Mammary epithelial cell (primary cell): ENCODE results near the gene GPR161.

Experiments
- CTCF ChIP-seq, 2 donors: IDR thresholded peaks in 1 of 2; conservative IDR thresholded peaks in 1 of 2; 2 replicates each; pipeline ENCODE4 v1.5.1; 2011 to 2012; ENCODE audit warnings: inconsistent platforms in 2 of 2, low read length in 2 of 2, mild to moderate bottlenecking in 2 of 2, control low read depth in 1 of 2, low read depth in 1 of 2; ENCODE audit not compliant: insufficient read depth in 1 of 2; ENCODE audit errors: extremely low read depth in 1 of 2
- EZH2 ChIP-seq: IDR thresholded peaks from 2 replicates; pipeline ENCODE4 v1.6.1; 2012; ENCODE audit warnings: low read length, inconsistent platforms, borderline replicate concordance

GRCh38 chr1:168054117-168054516 lies 82.6 kb downstream of the GPR161 start:
- TF ChIP-seq CTCF (conservative IDR thresholded peaks at IDR 0.05 in 1 of 2, IDR thresholded peaks at IDR 0.05 in 1 of 2; ENCODE audit: extremely low read depth in 1 of 2, insufficient read depth in 1 of 2, low read depth in 1 of 2, low read length in 2 of 2), result no peak
- no peak for TF ChIP-seq EZH2
